GM18508 (cell line): ENCODE data around the gene MCEE.
A peak's percentile ranks its signal among the peaks of the same experiment; 100 is the strongest.
"Not testable (repeated sequence)": the region's sequence is repeated elsewhere in the genome, so short reads cannot be mapped to it uniquely, and the experiment has no call there.

ENCODE experiments used
- ATAC-seq: cut with Tn5 transposase; IDR thresholded peaks from one replicate; pipeline ENCODE4 v1.9.1; 2021; ENCODE audit warnings: moderate number of reproducible peaks; ENCODE audit not compliant: insufficient read depth, unreplicated experiment

Gene MCEE

DNA sequence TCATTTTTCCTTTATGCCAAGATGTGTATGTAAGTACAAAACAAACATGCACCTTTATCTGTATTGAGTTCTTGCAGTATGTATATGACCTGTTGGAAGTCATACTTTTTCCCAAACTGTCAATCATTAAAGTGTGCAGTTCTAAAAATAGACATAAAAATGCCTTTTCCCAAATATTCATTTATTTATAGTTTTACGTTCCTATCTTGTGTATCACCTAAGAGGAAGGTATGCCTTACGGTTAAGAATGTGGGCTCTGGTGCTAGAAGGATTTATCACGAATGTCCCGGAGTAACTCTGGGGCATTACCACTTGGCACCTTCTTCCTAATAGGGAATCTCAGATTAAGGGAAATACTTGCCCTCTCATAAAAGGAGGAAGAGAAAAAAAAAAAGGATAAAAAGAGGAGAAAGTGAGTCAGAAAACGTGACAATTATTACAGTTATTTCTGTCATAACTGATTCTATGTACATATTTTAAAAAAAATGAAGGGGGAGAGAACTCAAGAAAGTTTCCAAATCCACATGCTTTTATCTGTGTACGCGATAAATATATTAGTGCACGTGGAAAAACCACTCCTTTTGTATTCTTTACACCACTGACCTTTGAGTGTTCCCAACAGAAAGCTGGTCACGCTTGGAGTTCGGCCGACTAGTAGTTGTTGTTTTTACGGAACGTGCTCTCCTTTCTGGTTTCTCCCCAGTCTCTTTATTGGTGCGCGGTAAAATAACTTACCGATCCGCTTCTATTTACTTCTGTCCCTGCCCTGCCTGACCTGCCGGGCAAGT lies 721 bp downstream of the MCEE start:
- peak; percentile 11 for ATAC-seq

DNA sequence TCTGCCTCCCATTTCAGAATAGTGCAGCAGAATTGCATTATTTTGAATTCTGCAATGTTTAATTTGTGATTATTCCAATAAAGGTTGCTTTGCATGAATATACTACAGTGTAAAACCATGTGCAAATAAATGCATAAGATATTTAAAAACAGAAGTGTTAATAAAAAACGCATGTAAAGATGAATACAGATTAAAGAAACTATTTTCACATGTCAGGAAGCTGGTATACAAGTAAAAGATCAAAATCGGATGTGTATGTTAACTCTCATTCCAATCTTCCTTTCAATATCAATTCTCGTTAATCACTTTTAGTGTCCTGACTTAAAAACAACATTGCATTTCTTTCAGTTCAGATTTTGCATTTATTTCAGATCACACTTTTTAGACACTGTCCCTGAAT lies 3.1 kb downstream of the MCEE start:
- no peak for ATAC-seq

DNA sequence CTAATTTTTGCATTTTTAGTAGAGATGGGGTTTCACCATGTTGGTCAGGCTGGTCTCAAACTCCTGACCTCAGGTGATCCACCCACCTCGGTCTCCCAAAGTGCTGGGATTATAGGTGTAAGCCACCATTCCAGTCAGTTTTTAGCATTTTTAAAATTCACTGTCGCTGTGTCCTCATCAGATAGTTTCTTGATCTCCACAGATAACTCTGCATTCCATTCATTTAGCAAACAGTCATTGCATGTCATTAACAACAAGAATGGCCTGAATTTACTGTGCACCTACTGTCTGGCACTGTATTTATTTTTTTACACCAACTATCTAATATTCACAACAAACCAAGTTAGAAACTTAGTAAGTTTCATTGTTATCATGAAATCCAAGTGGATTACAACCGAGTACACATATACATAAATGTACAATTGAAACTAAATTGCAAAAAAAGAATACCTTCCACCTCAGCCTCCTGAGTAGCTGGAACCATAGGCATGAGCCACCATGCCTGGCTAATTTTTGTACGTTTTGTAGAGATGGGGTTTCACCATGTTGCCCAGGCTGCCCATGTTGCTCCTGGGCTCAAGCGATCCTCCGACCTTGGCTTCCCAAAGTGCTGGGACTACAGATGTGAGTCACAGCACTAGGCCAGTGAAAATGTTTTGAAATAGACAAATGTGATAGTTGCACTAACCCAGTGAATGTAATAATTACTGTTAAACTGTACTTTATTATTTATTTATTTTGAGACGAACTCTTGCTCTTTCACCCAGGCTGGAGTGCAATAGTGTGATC lies 4.3 kb downstream of the MCEE start:
- no peak for ATAC-seq

DNA sequence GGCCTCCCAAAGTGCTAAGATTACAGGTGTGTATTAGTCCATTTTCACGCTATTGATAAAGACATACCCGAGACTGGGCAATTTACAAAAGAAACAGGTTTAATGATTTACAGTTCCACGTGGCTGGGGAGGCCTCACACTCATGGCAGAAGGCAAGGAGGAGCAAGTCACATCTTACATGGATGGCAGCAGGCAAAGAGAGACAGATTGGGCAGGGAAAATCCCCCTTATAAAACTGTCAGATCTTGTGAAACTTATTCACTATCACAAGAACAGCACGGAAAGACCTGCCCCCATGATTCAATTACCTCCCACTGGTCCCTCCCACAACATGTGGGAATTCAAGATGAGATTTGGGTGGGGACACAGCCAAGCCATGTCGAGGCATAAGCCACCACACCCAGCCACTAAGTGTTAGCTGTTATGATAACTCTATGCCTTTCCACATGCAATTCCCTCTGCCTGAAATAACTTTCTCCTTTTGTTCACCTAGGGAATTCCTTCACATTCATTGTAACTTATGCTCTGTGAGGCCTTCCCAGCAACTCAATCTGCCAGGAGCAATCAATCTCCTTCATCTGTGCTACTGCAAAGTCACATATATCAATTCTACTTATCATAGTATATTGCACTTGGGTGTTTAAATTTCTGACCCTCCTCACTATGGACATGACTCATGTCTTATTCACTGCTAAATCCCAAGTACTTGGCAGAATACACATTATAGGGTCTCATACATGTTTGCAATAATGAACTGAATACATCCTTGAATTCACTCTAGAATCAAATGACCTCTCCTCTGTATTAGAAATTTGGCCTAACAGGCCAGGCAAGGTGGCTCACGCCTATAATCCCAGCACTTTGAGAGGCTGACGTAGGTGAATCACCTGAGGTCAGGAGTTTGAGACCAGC lies 7.4 kb downstream of the MCEE start:
- ATAC-seq = no peak

DNA sequence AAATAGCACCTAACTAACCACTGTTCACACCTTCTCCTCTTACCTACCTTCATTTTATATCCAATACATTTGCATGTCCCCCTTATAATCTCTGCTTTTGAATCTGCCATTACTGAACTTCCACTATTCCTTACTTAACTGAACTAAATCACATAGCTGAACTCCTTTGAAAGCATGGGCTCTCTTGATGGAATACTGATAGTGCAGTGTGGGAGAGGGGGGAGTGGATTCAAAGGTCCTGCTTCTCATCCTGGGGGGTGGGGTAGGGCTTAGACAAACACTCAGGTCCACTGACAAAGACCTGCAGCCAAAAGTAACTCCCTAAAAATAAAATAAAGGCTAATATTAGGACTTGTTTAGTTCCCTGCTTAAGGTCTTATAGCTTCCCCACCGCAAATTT lies 8.6 kb downstream of the MCEE start:
- no peak for ATAC-seq

DNA sequence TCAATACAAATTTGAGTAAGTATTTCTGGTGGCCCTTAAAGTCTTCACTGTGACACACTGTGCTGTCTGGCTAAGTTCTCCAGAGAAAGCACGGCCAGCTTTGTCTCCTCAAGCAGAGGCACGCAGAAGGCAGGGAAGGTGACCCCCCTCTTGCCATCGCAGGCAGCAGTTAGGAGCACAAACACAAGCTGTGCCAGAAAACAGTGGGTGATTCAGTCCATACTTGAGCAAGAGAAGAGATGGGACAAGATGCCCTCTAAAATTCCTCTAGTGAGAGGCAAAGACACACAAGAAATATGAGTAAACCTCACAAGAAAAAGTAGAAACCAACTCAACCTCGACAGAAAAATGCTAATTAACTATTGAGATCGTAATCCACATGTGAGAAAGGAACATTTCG lies 9.8 kb downstream of the MCEE start:
- no peak for ATAC-seq

DNA sequence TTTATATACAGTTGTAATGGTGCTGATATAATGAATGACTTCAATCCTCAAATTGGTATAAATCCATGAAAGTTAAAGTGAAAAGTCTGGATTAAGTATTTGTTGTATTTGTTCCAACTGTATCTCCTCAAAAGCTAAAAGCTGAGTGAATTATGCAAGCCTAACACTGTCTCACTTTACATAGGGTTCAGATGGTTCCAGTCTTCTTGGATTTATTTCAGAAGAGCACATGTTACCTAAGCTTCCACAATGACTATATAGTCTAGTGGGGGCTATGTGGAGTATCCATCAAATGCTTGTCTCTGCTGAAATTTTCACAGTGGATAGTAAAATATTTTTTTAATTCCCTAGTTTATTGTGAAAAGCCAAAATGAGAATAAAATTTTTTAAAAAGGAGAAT lies 13.0 kb downstream of the MCEE start:
- no peak for ATAC-seq

DNA sequence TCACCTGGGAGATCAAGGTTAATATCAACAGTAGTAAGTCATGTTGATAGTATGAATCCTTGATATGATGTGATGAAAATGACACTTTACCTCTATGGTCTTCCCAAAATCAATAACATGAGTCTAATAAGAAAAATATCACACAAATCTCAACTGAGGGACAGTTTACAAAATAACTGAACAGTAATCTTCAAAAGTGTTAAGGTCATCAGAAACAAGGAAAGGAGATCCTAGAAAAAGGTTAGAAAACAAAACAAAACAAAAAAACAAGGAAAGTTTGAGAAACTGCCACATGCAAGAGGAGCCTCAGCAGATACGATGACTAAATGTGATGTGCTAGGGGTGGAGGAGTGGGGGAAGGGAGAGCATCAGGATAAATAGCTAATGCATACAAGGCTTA lies 16.2 kb downstream of the MCEE start:
- no peak for ATAC-seq

DNA sequence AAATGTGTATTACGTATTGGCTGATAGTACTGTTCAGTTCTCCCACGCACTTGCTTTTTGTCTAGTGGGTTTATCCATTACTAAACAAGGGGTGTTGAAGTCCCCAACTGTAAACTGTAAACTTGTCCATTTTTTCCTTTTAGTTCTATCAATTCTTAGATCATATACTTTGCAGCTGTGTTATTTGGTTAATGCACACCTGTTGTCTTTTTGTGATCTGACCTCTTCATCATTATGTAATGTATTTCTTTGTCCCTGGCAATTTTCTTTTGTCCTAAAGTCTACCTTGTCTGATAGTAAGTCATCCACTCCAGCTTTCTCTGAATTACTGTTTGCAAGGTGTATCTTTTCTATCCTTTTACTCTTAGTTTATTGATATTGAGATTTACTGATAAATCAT lies 21.9 kb downstream of the MCEE start:
- no peak for ATAC-seq

DNA sequence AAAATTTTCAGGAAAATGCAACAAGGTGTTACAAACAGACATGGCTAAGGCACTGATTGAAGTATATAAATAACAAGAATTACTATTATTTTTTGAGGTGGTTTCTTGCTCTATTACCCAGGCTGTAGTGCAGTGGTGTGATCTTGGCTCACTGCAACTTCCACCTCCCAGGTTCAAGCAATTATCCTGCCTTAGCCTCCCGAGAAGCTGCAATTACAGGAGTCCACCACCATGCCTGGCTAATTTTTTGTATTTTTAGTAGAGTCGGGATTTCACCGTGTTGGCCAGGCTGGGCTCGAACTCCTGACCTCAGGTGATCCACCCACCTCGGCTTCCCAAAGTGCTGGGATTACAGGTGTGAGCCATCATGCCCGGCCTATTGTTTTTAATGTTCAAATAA lies 23.6 kb downstream of the MCEE start:
- not testable (repeated sequence) for ATAC-seq

DNA sequence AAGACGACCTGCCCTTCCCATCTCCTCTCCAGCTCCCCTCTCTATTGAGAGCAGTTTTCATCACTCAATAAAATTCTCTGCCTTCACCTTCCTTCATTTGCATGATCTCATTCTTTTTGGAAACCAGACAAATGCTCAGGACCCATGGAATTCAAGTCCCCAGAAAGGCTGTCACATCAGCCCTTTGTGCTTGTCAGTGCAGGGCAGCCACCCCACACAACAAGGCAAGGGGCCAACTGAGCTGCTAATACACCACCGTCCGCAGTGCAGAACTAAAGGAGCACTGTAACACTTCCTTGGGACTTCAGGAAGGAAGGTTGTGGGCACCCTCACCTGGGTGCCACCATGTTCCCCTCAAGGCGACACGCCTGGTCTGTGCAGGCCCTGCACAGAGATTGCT lies 26.2 kb downstream of the MCEE start:
- ATAC-seq = no peak

DNA sequence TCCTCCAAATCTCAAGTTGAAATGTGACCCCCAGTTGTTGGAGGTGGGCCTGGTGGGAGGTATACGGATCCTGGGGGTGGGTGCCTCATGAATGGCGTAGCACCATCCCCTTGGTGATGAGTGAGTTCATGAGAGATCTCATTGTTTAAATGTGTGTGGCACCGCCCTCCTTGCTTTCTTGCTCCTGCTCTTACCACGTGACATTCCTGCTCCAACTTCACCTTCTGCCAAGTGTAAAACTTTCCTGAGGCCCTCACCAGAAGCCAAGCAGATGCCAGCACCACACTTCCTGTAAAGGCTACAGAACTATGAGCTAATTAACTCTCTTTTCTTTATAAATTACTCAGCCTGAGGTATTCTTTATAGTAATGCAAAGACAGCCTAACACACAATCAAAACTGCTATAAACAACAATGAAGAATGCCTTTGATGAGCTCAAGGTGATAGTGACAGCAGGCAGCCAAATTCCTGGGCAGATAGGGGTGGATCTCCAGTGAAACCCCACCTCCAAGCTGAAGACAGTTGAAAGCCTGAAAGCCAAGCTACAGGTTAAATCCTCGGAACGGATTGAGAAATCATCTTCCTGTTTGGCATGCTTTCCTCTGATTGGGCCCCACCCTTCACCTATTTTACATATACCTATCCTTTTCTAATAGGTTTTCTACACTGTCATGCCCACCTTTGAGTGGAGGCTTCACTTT lies 26.9 kb downstream of the MCEE start:
- ATAC-seq = no peak

DNA sequence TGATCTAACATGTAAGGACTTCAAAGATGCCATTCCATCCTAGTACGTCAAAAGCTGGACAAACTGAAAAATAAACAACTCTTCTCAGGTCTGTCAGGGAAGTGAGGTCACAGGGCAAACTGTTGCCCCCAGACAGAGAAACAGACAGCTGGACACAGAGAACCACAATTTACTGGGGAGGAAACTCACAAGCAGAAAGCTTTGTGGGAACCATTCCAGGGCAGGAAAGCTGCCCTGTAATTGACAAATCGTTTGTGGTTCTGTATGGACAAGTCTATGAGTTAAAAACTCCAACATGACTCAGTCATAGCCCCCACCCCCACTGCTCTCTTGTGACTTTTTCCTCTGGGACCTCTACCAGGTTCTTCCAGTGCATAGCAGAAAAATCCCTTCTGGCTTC lies 28.4 kb downstream of the MCEE start:
- no peak for ATAC-seq

DNA sequence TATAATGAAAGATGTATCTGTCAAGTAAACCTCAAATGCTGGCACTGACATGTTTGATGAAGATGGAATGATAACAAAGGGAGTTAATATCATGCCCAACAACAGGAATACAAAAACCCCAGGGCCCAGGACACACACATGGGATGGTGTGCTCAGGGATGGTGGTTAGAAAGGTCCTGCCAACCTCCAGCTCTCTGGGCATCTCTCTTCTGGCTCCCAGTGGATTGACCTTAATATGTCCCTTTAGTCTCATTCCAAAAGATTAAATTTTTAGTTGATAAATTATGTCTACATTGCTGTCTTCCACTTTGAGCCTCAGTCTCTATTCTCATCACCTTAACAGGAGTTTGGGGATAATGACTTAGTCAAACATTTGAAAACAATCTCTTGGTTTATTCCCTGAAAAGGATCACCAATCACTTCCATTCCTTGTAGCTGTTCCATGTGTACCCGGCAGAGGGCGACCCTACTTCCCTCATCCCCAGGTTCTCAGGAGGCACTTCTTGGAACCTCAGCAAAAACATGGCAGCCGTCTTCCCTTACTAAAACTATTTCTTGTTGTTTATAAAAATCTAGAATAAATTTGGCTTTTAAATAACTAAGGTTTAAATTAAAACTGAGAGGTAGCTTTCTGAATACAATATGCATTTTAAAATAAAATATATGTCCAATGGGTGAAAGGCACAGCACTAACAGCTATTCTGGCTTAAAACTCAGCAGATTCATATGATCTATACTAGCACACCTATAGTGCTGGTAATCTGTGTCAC lies 29.6 kb downstream of the MCEE start:
- no peak for ATAC-seq

DNA sequence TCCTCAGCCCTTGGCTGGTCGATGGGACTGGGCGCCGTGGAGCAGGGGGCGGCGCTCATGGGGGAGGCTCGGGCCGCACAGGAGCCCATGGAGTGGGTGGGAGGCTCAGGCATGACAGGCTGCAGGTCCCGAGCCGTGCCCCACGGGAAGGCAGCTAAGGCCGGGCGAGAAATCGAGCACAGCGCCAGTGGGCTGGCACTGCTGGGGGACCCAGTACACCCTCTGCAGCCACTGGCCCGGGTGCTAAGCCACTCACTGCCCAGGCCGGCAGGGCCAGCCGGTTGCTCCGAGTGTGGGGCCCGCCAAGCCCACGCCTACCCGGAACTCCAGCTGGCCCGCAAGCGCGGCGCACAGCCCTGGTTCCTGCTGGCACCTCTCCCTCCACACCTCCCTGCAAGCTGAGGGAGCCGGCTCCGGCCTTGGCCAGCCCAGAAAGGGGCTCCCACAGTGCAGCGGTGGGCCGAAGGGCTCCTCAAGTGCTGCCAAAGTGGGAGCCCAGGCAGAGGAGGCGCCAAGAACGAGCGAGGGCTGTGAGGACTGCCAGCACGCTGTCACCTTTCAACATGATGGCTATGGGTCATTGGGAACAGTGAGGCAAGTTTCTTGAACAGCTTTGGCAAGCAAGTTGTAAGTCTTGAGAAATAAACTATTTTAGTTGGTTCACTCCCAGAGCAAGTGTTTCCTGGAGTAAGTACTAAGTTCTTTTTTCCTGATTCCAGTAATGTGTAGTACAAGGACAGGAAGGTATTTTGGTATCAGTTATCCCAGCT lies 37.4 kb downstream of the MCEE start:
- not testable (repeated sequence) for ATAC-seq

DNA sequence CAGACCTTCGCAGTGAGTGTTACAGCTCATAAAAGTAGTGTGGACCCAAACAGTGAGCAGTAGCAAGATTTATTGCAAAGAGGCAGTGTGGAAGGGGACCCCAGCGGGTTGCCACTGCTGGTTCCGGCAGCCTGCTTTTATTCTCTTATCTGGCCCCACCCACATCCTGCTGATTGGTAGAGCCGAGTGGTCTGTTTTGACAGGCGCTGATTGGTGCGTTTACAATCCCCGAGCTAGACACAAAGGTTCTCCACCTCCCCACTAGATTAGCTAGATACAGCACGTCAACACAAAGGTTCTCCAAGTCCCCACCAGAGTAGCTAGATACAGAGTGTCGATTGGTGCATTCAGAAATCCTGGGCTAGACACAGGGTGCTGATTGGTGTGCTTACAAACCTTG lies 38.2 kb downstream of the MCEE start:
- ATAC-seq = not testable (repeated sequence)

DNA sequence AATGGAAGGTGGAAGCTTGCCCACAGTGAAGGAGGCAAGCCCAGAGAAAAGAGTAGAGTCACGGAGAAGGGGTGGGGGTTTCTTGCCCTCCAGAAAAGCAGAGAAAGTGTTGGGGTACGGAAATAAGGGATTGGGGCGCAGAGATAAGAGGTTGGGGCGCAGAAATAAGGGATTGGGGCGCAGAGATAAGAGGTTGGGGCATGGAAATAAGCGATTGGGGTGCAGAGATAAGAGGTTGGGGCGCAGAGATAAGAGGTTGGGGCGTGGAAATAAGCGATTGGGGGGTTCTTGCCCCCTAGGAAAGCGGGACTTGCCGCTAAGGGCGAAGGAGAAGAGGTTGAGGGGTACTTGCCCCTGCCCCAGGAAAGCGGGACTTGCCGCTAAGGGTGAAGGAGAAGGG lies 40.6 kb downstream of the MCEE start:
- not testable (repeated sequence) for ATAC-seq

DNA sequence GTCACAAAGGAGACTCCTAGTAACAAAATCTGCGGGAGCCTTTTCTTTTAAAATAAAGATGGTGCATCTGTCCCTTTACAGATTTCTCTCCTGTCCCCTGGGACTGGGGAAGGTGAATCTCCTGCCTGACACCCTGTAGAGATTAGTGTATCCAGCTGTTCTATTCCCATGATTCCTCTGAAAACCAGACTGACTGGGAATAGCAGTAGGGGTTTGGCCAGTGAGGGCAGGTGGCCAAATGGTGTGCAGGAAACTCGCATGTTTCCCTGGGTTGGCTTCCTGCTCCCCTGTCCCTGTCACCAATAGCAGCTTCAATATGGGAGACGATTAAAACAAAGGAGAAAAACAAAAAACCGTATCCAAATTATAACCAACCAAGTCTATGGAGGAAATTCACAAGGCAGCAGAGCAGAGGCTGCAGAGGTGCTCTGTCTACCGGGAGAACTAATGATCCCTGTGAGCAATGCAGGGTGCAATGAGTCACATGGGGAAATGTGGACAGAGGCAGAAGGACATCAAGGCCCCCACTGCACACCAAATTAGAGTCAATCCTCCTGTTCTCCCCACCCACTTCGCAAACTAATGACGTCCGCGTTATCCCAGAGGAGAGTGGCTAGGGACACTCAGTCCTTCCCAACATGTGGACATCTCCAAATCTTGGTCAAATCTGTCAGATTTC lies 44.6 kb downstream of the MCEE start:
- not testable (repeated sequence) for ATAC-seq
